ENCODE measurements around the gene AGFG2. TPM values are rescaled to one million over a fixed set of nuclear protein-coding genes. Genes with fewer than 3 reads are reported as not detected.

The AGFG2 gene
- total RNA-seq, 1 donor from 2014 or later = 13.3 TPM

GRCh38 chr7:100543586-100543985 lies 4.6 kb downstream of the AGFG2 start:
- no peaks in the 10 kb centered on the region for H3K9me3 Mint-ChIP-seq
- DNase-seq (ENCODE audit: low read depth, low spot score) = no peak
- no peaks in the 10 kb centered on the region for H3K36me3 Mint-ChIP-seq (ENCODE audit: low read depth)
- no peak overlapping the region for H3K27ac Mint-ChIP-seq (ENCODE audit: unreplicated experiment)
- no peaks in the 10 kb centered on the region for H3K27me3 Mint-ChIP-seq (ENCODE audit: low read depth)
- H3K4me3 Mint-ChIP-seq = no peak overlapping the region
- peaks cover 49% of the 10 kb centered on the region for H3K4me1 Mint-ChIP-seq
- no peak for TF ChIP-seq CTCF (conservative IDR thresholded peaks at IDR 0.05)

GRCh38 chr7:100544386-100544785 lies 5.4 kb downstream of the AGFG2 start:
- no peak overlapping the region for H3K4me3 Mint-ChIP-seq
- no peaks in the 10 kb centered on the region for H3K9me3 Mint-ChIP-seq
- no peak for TF ChIP-seq CTCF (conservative IDR thresholded peaks at IDR 0.05)
- H3K27ac Mint-ChIP-seq (ENCODE audit: unreplicated experiment) = no peak overlapping the region
- DNase-seq (ENCODE audit: low read depth, low spot score) = no peak
- H3K4me1 Mint-ChIP-seq = peaks cover 42% of the 10 kb centered on the region
- no peaks in the 10 kb centered on the region for H3K36me3 Mint-ChIP-seq (ENCODE audit: low read depth)
- no peaks in the 10 kb centered on the region for H3K27me3 Mint-ChIP-seq (ENCODE audit: low read depth)

GRCh38 chr7:100544967-100545359 lies 6.0 kb downstream of the AGFG2 start:
- Mint-ChIP-seq H3K27me3 (ENCODE audit: low read depth) (no peaks in the 10 kb centered on the region), H3K36me3 (ENCODE audit: low read depth) (no peaks in the 10 kb centered on the region), H3K4me1 (peaks cover 38% of the 10 kb centered on the region), H3K27ac (ENCODE audit: unreplicated experiment) (peak overlapping the region; percentile 76), H3K9me3 (no peaks in the 10 kb centered on the region), H3K4me3 (no peak overlapping the region)
- TF ChIP-seq CTCF (conservative IDR thresholded peaks at IDR 0.05) = no peak
- DNase-seq (ENCODE audit: low read depth, low spot score) = no peak

- Mint-ChIP-seq H3K27ac (ENCODE audit: unreplicated experiment) (peak overlapping the region; percentile 76), H3K4me3 (no peak overlapping the region), H3K27me3 (ENCODE audit: low read depth) (no peaks in the 10 kb centered on the region), H3K36me3 (ENCODE audit: low read depth) (peaks cover 2% of the 10 kb centered on the region), H3K4me1 (peaks cover 37% of the 10 kb centered on the region), H3K9me3 (no peaks in the 10 kb centered on the region)
- TF ChIP-seq CTCF (conservative IDR thresholded peaks at IDR 0.05) = peak; percentile 16
- DNase-seq (ENCODE audit: low read depth, low spot score) = no peak
These were observed 6.5 kb downstream of the AGFG2 start for GRCh38 chr7:100545360-100546128.

- peaks cover 2% of the 10 kb centered on the region for H3K36me3 Mint-ChIP-seq (ENCODE audit: low read depth)
- peak overlapping the region; percentile 62 for H3K27ac Mint-ChIP-seq (ENCODE audit: unreplicated experiment)
- peaks cover 33% of the 10 kb centered on the region for H3K4me1 Mint-ChIP-seq
- DNase-seq (ENCODE audit: low read depth, low spot score) = no peak
- no peaks in the 10 kb centered on the region for H3K9me3 Mint-ChIP-seq
- H3K4me3 Mint-ChIP-seq = no peak overlapping the region
- H3K27me3 Mint-ChIP-seq (ENCODE audit: low read depth) = no peaks in the 10 kb centered on the region
- no peak for TF ChIP-seq CTCF (conservative IDR thresholded peaks at IDR 0.05)
These were observed 7.3 kb downstream of the AGFG2 start for GRCh38 chr7:100546129-100546925.

All from neural crest cell (in vitro differentiated cells).